ENCODE data around the gene POLD2. TPM values are rescaled to one million over a fixed set of nuclear protein-coding genes. Genes with fewer than 3 reads are reported as not detected.

Gene POLD2
- total and polyA plus RNA-seq, 2 donors from 2014 or later, result 60.0 to 119 TPM

DNA sequence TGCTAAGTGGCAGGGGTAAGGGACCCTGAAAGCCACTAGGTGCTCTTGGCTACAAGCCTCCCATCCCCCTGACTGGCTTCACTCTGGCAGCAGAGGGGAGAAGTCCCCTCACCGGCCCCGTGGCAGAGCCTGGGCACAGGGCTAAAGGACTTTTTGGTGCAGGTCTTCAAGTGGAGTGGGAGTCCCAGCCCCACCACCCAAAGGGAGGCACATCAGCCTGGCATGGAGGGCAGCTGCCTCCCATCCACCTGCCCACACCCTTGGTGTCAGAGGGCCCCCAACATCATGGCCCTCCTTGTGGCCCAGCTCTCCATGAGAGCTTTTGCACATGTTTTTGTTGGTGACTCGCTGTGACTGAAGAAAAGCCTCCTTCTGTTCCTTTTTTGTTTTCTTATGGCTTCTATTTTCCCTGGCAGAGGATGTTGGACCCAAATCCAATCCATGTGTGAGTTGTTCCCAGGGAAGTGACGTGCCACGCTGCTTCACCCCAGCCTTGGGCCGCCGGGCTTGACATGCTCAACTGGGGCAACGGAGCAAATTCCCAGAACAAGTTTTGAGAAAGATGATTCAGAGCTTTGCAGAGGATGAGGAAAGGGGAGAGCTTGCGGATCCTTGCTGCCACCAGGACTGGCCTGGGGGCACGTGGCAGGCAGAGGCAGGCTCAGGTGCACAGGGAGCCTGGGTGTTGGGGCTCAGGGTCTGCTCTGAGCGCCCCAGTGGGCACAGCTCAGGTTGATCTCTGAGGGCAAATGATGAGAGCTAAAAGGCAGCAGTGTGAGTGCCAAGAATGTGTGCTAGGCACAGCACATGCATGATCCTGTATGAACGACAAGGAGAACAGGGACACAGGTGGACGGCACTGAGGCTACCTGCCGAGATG, 21.1 kb downstream of the POLD2 start:
- no peak for TF ChIP-seq CTCF (IDR thresholded peaks at IDR 0.05; ENCODE audit: borderline replicate concordance, extremely low read depth, insufficient read depth)
- intact Hi-C loops (cut with DNase I), result no loop called here
- DNase-seq (peak in 2 of 5 donors; percentile 42 to 82), FAIRE-seq (no peak)
- H3K27ac ChIP-seq (ENCODE audit: low read depth in 2 of 2, low read length in 2 of 2), result peak overlapping the region in 1 of 2 donors; percentile 78
- H3K4me3 ChIP-seq (ENCODE audit: low read length in 3 of 3), result no peak overlapping the region
- H3K4me1 ChIP-seq (ENCODE audit: control insufficient read depth in 2 of 3, insufficient read depth in 2 of 3, low read depth in 1 of 3, low read length in 3 of 3), result peaks cover 0 to 5% (median 5%) of the 10 kb centered on the region in 3 donors
- no peak overlapping the region for H3K9ac ChIP-seq (ENCODE audit: low read length in 3 of 3)
- no peaks in the 10 kb centered on the region for H3K36me3 ChIP-seq (ENCODE audit: control insufficient read depth in 2 of 3, insufficient read depth in 3 of 3, low read length in 3 of 3)
- no peaks in the 10 kb centered on the region for H3K9me3 ChIP-seq (ENCODE audit: control insufficient read depth in 2 of 3, insufficient read depth in 1 of 3, low read length in 3 of 3)
- no peaks in the 10 kb centered on the region for H3K27me3 ChIP-seq (ENCODE audit: control insufficient read depth, insufficient read depth, low read length)

DNA sequence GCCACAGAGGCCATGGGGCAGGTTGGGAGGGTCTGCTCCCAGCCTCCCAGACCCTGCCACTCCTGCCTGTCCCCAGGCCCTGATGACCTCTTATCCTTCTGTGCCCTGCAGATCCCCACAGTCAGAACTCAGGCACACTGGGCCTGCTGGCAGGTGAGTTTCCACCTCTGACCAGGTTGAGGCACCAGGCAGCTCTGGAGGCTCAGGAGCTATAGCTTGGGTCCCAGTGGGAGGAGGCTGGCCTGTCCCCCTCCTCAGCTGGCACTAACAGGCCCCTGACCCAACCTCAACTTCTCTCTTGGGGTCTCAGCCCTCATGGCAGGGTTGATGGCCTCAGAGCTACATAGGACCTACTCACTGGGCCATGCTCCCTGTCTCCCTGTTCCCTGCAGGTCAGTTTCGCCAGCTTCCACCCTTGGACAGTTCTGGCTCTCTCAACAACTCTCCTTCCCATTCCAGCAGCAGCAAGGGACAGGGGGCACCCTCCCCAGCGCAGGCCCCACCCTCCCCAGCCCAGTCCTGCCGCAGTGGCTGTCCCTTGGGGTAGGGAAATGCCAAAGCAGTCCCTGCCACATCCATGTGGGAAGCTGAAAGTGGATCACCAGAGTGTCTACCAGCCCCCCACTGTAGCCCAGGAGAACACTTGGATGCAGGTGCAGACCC, 21.9 kb downstream of the POLD2 start:
- peak overlapping the region in 1 of 2 donors; percentile 78 for H3K27ac ChIP-seq (ENCODE audit: low read depth in 2 of 2, low read length in 2 of 2)
- no peaks in the 10 kb centered on the region for H3K36me3 ChIP-seq (ENCODE audit: control insufficient read depth in 2 of 3, insufficient read depth in 3 of 3, low read length in 3 of 3)
- DNase-seq (peak in 2 of 5 donors; percentile 51 to 55), FAIRE-seq (no peak)
- H3K27me3 ChIP-seq (ENCODE audit: control insufficient read depth, insufficient read depth, low read length), result no peaks in the 10 kb centered on the region
- H3K4me1 ChIP-seq (ENCODE audit: control insufficient read depth in 2 of 3, insufficient read depth in 2 of 3, low read depth in 1 of 3, low read length in 3 of 3), result peaks cover 0 to 5% (median 5%) of the 10 kb centered on the region in 3 donors
- H3K9ac ChIP-seq (ENCODE audit: low read length in 3 of 3), result no peak overlapping the region
- no peak overlapping the region for H3K4me3 ChIP-seq (ENCODE audit: low read length in 3 of 3)
- intact Hi-C loops (cut with DNase I), result no loop called here
- H3K9me3 ChIP-seq (ENCODE audit: control insufficient read depth in 2 of 3, insufficient read depth in 1 of 3, low read length in 3 of 3), result no peaks in the 10 kb centered on the region
- TF ChIP-seq CTCF (IDR thresholded peaks at IDR 0.05; ENCODE audit: borderline replicate concordance, extremely low read depth, insufficient read depth), result no peak

- Histone ChIP-seq H3K9ac (ENCODE audit: low read length in 3 of 3) (no peak overlapping the region), H3K9me3 (ENCODE audit: control insufficient read depth in 2 of 3, insufficient read depth in 1 of 3, low read length in 3 of 3) (no peaks in the 10 kb centered on the region), H3K4me3 (ENCODE audit: low read length in 3 of 3) (no peak overlapping the region), H3K4me1 (ENCODE audit: control insufficient read depth in 2 of 3, insufficient read depth in 2 of 3, low read depth in 1 of 3, low read length in 3 of 3) (peaks cover 0 to 5% (median 5%) of the 10 kb centered on the region in 3 donors), H3K27ac (ENCODE audit: low read depth in 2 of 2, low read length in 2 of 2) (peak overlapping the region in 1 of 2 donors; percentile 25), H3K27me3 (ENCODE audit: control insufficient read depth, insufficient read depth, low read length) (no peaks in the 10 kb centered on the region), H3K36me3 (ENCODE audit: control insufficient read depth in 2 of 3, insufficient read depth in 3 of 3, low read length in 3 of 3) (no peaks in the 10 kb centered on the region)
- intact Hi-C loops (cut with DNase I), result no loop called here
- FAIRE-seq, result no peak
- no peak for TF ChIP-seq CTCF (IDR thresholded peaks at IDR 0.05; ENCODE audit: borderline replicate concordance, extremely low read depth, insufficient read depth)
- DNase-seq, result peak; percentile 29 to 87 (median 65)
Observed at GRCh38 chr7:44100458-44101302, 22.7 kb downstream of the POLD2 start.
